ENCODE results near the gene NLN. TPM values are rescaled to one million over a fixed set of nuclear protein-coding genes. Genes with fewer than 3 reads are reported as not detected.

NLN gene
- total and polyA plus RNA-seq, 4 donors, result 13.4 to 26.4 (median 19.1) TPM

DNA sequence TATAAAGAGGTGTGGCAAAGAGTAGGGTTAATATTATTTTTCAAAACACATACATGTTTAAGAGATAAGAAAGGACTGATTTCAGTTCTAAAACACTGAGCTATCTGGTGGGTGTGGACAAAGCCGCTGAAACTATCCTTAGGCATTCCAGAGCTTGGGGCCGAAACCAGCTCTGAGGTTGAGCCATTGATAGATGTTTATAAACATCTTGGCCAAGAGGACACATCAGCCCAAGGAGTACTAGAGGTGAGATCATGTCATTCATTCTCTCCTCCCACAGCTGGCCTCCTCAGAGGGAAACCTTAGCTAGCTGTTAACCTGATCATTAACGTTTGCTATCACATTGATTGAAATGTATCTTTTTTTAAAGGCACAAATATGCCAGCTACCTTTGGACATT, 89.9 kb downstream of the NLN start:
- Histone ChIP-seq H3K4me3 (ENCODE audit: low read depth in 1 of 3, low read length in 3 of 3) (no peak overlapping the region), H3K4me1 (ENCODE audit: control insufficient read depth in 4 of 4, insufficient read depth in 4 of 4, low read length in 3 of 4) (no peaks in the 10 kb centered on the region), H3K27ac (ENCODE audit: low read depth in 1 of 2, low read length in 2 of 2) (no peak overlapping the region), H3K9ac (ENCODE audit: low read depth in 1 of 2, low read length in 2 of 2) (no peak overlapping the region), H3K27me3 (ENCODE audit: control insufficient read depth in 4 of 4, insufficient read depth in 4 of 4, low read length in 3 of 4) (no peaks in the 10 kb centered on the region), H3K36me3 (ENCODE audit: control insufficient read depth in 4 of 4, insufficient read depth in 3 of 4, low read depth in 1 of 4, low read length in 3 of 4) (peaks cover 2 to 10% (median 5%) of the 10 kb centered on the region in 4 donors), H3K9me3 (ENCODE audit: control insufficient read depth in 4 of 4, low read length in 3 of 4) (no peaks in the 10 kb centered on the region)
- WGBS, result 77% methylated on average over 3 of the region's 3 CpGs
- TF ChIP-seq, protein P1, sequence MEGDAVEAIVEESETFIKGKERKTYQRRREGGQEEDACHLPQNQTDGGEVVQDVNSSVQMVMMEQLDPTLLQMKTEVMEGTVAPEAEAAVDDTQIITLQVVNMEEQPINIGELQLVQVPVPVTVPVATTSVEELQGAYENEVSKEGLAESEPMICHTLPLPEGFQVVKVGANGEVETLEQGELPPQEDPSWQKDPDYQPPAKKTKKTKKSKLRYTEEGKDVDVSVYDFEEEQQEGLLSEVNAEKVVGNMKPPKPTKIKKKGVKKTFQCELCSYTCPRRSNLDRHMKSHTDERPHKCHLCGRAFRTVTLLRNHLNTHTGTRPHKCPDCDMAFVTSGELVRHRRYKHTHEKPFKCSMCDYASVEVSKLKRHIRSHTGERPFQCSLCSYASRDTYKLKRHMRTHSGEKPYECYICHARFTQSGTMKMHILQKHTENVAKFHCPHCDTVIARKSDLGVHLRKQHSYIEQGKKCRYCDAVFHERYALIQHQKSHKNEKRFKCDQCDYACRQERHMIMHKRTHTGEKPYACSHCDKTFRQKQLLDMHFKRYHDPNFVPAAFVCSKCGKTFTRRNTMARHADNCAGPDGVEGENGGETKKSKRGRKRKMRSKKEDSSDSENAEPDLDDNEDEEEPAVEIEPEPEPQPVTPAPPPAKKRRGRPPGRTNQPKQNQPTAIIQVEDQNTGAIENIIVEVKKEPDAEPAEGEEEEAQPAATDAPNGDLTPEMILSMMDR (IDR thresholded peaks at IDR 0.05; ENCODE audit: low read depth, low read length, missing input control), result no peak
- TF ChIP-seq HNF4G (IDR thresholded peaks at IDR 0.05) (no peak), SP1 (IDR thresholded peaks at IDR 0.05) (no peak), YY1 (IDR thresholded peaks at IDR 0.05) (no peak), FOXA2 (IDR thresholded peaks at IDR 0.05) (no peak), FOXA1 (IDR thresholded peaks at IDR 0.05) (no peak), HNF4A (conservative IDR thresholded peaks at IDR 0.05) (no peak), RAD21 (IDR thresholded peaks at IDR 0.05) (no peak), TAF1 (conservative IDR thresholded peaks at IDR 0.05) (no peak), EGR1 (IDR thresholded peaks at IDR 0.05; ENCODE audit: low read depth in 2 of 2) (no peak), RXRA (IDR thresholded peaks at IDR 0.05) (no peak), JUND (IDR thresholded peaks at IDR 0.05) (no peak), GABPA (IDR thresholded peaks at IDR 0.05 in 1 of 2, conservative IDR thresholded peaks at IDR 0.05 in 1 of 2) (no peak), NR2F2 (IDR thresholded peaks at IDR 0.05) (no peak)
- TF ChIP-seq, protein P2, sequence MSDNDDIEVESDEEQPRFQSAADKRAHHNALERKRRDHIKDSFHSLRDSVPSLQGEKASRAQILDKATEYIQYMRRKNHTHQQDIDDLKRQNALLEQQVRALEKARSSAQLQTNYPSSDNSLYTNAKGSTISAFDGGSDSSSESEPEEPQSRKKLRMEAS (IDR thresholded peaks at IDR 0.05), result no peak
- TF ChIP-seq, protein P3, sequence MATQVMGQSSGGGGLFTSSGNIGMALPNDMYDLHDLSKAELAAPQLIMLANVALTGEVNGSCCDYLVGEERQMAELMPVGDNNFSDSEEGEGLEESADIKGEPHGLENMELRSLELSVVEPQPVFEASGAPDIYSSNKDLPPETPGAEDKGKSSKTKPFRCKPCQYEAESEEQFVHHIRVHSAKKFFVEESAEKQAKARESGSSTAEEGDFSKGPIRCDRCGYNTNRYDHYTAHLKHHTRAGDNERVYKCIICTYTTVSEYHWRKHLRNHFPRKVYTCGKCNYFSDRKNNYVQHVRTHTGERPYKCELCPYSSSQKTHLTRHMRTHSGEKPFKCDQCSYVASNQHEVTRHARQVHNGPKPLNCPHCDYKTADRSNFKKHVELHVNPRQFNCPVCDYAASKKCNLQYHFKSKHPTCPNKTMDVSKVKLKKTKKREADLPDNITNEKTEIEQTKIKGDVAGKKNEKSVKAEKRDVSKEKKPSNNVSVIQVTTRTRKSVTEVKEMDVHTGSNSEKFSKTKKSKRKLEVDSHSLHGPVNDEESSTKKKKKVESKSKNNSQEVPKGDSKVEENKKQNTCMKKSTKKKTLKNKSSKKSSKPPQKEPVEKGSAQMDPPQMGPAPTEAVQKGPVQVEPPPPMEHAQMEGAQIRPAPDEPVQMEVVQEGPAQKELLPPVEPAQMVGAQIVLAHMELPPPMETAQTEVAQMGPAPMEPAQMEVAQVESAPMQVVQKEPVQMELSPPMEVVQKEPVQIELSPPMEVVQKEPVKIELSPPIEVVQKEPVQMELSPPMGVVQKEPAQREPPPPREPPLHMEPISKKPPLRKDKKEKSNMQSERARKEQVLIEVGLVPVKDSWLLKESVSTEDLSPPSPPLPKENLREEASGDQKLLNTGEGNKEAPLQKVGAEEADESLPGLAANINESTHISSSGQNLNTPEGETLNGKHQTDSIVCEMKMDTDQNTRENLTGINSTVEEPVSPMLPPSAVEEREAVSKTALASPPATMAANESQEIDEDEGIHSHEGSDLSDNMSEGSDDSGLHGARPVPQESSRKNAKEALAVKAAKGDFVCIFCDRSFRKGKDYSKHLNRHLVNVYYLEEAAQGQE (IDR thresholded peaks at IDR 0.05), result no peak
- TF ChIP-seq, protein P4, sequence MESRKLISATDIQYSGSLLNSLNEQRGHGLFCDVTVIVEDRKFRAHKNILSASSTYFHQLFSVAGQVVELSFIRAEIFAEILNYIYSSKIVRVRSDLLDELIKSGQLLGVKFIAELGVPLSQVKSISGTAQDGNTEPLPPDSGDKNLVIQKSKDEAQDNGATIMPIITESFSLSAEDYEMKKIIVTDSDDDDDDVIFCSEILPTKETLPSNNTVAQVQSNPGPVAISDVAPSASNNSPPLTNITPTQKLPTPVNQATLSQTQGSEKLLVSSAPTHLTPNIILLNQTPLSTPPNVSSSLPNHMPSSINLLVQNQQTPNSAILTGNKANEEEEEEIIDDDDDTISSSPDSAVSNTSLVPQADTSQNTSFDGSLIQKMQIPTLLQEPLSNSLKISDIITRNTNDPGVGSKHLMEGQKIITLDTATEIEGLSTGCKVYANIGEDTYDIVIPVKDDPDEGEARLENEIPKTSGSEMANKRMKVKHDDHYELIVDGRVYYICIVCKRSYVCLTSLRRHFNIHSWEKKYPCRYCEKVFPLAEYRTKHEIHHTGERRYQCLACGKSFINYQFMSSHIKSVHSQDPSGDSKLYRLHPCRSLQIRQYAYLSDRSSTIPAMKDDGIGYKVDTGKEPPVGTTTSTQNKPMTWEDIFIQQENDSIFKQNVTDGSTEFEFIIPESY (IDR thresholded peaks at IDR 0.05), result no peak
- TF ChIP-seq, protein P5, sequence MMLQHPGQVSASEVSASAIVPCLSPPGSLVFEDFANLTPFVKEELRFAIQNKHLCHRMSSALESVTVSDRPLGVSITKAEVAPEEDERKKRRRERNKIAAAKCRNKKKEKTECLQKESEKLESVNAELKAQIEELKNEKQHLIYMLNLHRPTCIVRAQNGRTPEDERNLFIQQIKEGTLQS (IDR thresholded peaks at IDR 0.05), result no peak
- DNase-seq (ENCODE audit: low spot score), result no peak

Measured in liver (tissue), 9 donors.